ENCODE results near the gene UCHL1.

DNA sequence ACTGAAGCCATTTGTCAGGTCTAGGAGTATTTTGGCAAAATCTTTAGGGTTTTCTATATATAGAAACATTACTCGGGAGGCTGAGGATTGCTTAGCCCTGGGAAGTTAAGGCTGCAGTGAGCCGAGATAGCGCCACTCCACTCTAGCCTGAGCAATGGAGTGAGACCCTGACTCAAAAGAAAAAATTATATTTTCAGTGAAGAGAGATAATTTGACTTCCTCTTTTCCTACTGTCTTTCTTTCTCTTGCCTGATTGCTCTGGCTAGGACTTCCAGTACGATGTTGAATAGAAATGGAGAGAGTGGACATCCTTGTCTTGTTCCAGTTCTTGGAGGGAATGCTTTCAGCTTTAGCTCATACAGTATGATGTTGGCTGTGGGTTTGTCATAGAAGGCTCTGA is 44.4 kb downstream of the UCHL1 start:
- TF ChIP-seq, protein P1, sequence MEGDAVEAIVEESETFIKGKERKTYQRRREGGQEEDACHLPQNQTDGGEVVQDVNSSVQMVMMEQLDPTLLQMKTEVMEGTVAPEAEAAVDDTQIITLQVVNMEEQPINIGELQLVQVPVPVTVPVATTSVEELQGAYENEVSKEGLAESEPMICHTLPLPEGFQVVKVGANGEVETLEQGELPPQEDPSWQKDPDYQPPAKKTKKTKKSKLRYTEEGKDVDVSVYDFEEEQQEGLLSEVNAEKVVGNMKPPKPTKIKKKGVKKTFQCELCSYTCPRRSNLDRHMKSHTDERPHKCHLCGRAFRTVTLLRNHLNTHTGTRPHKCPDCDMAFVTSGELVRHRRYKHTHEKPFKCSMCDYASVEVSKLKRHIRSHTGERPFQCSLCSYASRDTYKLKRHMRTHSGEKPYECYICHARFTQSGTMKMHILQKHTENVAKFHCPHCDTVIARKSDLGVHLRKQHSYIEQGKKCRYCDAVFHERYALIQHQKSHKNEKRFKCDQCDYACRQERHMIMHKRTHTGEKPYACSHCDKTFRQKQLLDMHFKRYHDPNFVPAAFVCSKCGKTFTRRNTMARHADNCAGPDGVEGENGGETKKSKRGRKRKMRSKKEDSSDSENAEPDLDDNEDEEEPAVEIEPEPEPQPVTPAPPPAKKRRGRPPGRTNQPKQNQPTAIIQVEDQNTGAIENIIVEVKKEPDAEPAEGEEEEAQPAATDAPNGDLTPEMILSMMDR (IDR thresholded peaks at IDR 0.05), result no peak
- TF ChIP-seq POLR2A (IDR thresholded peaks at IDR 0.05), result no peak

Measured in uterus (tissue), 2 donors.